Measurements from ENCODE around the gene INSYN2A. TPM values are rescaled to one million over a fixed set of nuclear protein-coding genes. Genes with fewer than 3 reads are reported as not detected.

Gene INSYN2A
- total and polyA plus RNA-seq, 11 donors, result 0.01 to 0.37 (median 0.11) TPM; not detected in 4

DNA sequence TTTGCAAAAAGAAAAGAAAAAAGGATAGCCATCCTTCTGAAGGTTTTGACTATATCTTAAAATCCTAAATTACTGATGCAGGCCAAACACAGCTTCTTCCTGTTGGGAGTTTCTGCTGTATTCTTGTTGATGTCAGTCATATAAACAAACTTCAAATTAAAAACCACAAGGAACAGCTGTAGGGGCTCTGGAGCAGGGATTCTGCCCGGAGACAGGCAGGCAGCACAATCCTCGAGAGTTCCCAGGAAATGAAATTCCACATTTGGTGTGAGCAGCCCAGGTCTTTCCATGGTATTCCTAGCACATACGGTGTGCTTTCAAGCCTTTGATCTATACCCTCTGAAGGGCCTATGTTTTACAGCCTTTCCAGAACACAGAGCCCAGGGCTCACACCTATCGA is 43.2 kb downstream of the INSYN2A start:
- H3K27ac ChIP-seq, result no peak overlapping the region
- no peaks in the 10 kb centered on the region for H3K27me3 ChIP-seq
- H3K4me1 ChIP-seq, result peaks cover 0 to 26% (median 12%) of the 10 kb centered on the region in 12 donors
- DNase-seq (no peak), ATAC-seq (no peak)
- no peaks in the 10 kb centered on the region for H3K36me3 ChIP-seq
- no peak for TF ChIP-seq POLR2A (IDR thresholded peaks at IDR 0.05)
- TF ChIP-seq, protein P1, sequence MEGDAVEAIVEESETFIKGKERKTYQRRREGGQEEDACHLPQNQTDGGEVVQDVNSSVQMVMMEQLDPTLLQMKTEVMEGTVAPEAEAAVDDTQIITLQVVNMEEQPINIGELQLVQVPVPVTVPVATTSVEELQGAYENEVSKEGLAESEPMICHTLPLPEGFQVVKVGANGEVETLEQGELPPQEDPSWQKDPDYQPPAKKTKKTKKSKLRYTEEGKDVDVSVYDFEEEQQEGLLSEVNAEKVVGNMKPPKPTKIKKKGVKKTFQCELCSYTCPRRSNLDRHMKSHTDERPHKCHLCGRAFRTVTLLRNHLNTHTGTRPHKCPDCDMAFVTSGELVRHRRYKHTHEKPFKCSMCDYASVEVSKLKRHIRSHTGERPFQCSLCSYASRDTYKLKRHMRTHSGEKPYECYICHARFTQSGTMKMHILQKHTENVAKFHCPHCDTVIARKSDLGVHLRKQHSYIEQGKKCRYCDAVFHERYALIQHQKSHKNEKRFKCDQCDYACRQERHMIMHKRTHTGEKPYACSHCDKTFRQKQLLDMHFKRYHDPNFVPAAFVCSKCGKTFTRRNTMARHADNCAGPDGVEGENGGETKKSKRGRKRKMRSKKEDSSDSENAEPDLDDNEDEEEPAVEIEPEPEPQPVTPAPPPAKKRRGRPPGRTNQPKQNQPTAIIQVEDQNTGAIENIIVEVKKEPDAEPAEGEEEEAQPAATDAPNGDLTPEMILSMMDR (IDR thresholded peaks at IDR 0.05), result no peak
- intact Hi-C loops (cut with DNase I), result no loop called here
- 78 to 90% (median 83%) methylated on average over 4 of the region's 4 CpGs for WGBS, 4 donors
- H3K9me3 ChIP-seq, result no peaks in the 10 kb centered on the region
- no peak overlapping the region for H3K4me3 ChIP-seq

DNA sequence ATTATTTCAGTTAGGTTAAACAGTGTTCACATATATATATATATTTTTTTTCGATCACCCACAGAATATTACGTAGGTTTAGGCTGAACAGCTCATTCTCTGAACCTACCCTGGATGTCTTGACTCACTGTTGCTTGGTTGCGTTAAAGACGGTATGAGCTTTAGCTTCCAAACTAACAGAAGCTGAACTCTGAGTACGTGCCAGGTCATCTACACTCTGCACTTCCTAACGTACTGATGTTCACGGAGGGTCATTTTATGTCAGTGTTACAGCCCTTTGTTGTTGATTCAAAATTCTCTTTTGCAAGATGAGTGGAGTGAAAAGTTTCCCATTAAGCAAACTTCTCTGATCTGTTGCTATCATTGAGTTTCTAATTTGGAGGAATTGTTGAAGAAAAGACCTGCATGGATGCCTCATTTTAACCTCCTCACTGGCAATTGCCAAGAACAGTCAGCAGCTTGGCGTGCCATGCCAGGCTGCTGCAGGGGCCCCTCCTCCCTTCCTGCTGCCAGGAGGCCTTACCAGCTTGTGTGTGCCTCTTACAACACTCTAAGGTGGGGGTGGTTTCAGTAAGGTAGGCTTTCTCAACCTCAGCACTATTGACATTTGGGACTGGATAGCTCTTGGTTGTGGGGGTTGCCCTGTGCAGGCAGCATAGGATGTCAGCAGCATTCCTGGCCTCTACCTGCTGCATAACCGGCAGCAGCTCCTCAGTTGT is 44.3 kb downstream of the INSYN2A start:
- 70 to 88% (median 81%) methylated on average over 9 of the region's 9 CpGs for WGBS, 4 donors
- H3K4me3 ChIP-seq, result no peak overlapping the region
- intact Hi-C loops (cut with DNase I), result no loop called here
- ATAC-seq, result peak in 3 of 4 donors; percentile 50 to 80 (median 71)
- peaks cover 0 to 15% (median 5%) of the 10 kb centered on the region in 12 donors for H3K4me1 ChIP-seq
- DNase-seq, result peak in 1 of 5 donors; percentile 44
- no peaks in the 10 kb centered on the region for H3K27me3 ChIP-seq
- H3K27ac ChIP-seq, result no peak overlapping the region
- H3K9me3 ChIP-seq, result no peaks in the 10 kb centered on the region
- H3K36me3 ChIP-seq, result no peaks in the 10 kb centered on the region
- TF ChIP-seq, protein P1 (IDR thresholded peaks at IDR 0.05), result no peak
- no peak for TF ChIP-seq POLR2A (IDR thresholded peaks at IDR 0.05)

DNA sequence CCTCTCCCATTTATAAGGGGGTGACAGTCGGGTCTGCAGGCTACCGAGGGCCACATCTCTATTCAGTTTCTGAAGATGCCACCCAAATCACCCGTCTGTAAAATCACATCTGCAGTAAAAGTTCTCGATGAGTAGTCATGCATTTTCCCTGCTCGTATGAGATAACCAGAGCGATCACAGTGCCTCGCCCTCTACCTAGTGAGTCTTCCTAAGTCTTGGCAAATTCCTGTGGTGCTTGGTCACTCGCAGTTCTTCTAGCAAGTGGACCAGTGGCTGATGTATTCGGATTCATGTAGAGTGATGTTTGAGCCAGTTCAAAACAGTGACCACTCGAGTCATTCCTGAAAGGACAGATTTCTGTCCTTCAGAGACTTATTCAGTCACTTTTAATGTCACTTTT is 44.9 kb downstream of the INSYN2A start:
- H3K27me3 ChIP-seq, result no peaks in the 10 kb centered on the region
- TF ChIP-seq, protein P1 (IDR thresholded peaks at IDR 0.05), result no peak
- TF ChIP-seq POLR2A (IDR thresholded peaks at IDR 0.05), result no peak
- intact Hi-C loops (cut with DNase I), result no loop called here
- 95 to 97% (median 96%) methylated on average over 10 of the region's 10 CpGs for WGBS, 4 donors
- no peak overlapping the region for H3K27ac ChIP-seq
- no peak overlapping the region for H3K4me3 ChIP-seq
- ATAC-seq, result no peak
- no peaks in the 10 kb centered on the region for H3K9me3 ChIP-seq
- no peaks in the 10 kb centered on the region for H3K36me3 ChIP-seq
- DNase-seq, result no peak
- H3K4me1 ChIP-seq, result peaks cover 0 to 14% (median 1%) of the 10 kb centered on the region in 12 donors

DNA sequence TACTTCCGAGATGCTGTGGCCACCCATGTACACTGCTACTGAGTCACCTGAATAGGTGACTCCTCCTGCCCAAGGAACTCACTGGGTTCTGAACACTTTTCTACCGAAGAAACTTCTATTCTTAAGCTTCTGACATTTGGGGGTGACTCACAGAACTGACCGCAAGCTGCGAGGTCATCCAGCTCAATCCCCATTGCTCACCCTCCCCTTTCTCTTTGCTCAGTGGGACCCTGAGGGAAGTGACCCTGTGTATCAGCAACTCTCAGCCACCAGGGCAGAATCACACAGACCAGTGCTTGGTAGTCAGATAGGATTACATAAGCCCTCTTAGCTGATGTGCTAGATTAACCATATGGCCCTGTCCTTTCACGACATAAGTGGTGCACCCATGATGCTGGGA is 46.3 kb downstream of the INSYN2A start:
- H3K4me3 ChIP-seq, result no peak overlapping the region
- intact Hi-C loops (cut with DNase I), result no loop called here
- no peaks in the 10 kb centered on the region for H3K9me3 ChIP-seq
- WGBS, 4 donors, result 89 to 98% (median 95%) methylated on average over 5 of the region's 5 CpGs
- H3K4me1 ChIP-seq, result peaks cover 0 to 14% (median 0%) of the 10 kb centered on the region in 12 donors
- H3K27ac ChIP-seq, result no peak overlapping the region
- ATAC-seq, result no peak
- no peaks in the 10 kb centered on the region for H3K36me3 ChIP-seq
- H3K27me3 ChIP-seq, result no peaks in the 10 kb centered on the region
- TF ChIP-seq, protein P1 (IDR thresholded peaks at IDR 0.05), result no peak
- no peak for TF ChIP-seq POLR2A (IDR thresholded peaks at IDR 0.05)
- DNase-seq, result no peak

Data from heart left ventricle (tissue), 16 donors.